GM18498 (cell line): ENCODE data around the gene CAPN15.
"Not testable (repeated sequence)": the region's sequence is repeated elsewhere in the genome, so short reads cannot be mapped to it uniquely, and the experiment has no call there.

Experiments used
- ATAC-seq: cut with Tn5 transposase; IDR thresholded peaks from one replicate; pipeline ENCODE4 v1.9.1; 2021; ENCODE audit warnings: mild to moderate bottlenecking, moderate library complexity; ENCODE audit not compliant: unreplicated experiment

CAPN15 gene

GRCh38 chr16:527015-527903 lies at the start of gene CAPN15:
CAPN15 (plus strand) TSS chr16:527712; CDS start chr16:546839, 19,127 bp downstream.
- ATAC-seq = peak; percentile 71

- not testable (repeated sequence) for ATAC-seq
Observed at GRCh38 chr16:478287-478686, 49.2 kb upstream of the CAPN15 start.

GRCh38 chr16:482468-483185 lies 44.9 kb upstream of the CAPN15 start:
- ATAC-seq = no peak

GRCh38 chr16:483341-484075 lies 44.0 kb upstream of the CAPN15 start:
- ATAC-seq = no peak

GRCh38 chr16:489606-490005 lies 37.9 kb upstream of the CAPN15 start:
- ATAC-seq = no peak

GRCh38 chr16:490768-491167 lies 36.7 kb upstream of the CAPN15 start:
- ATAC-seq = no peak

- no peak for ATAC-seq
Observed at GRCh38 chr16:491220-491919, 36.1 kb upstream of the CAPN15 start.

GRCh38 chr16:492211-492875 lies 35.2 kb upstream of the CAPN15 start:
- no peak for ATAC-seq

- not testable (repeated sequence) for ATAC-seq
Observed at GRCh38 chr16:494676-495075, 32.8 kb upstream of the CAPN15 start.

GRCh38 chr16:495127-495748 lies 32.3 kb upstream of the CAPN15 start:
- no peak for ATAC-seq

- no peak for ATAC-seq
Observed at GRCh38 chr16:496097-496886, 31.2 kb upstream of the CAPN15 start.

GRCh38 chr16:497258-497657 lies 30.3 kb upstream of the CAPN15 start:
- no peak for ATAC-seq

- ATAC-seq = no peak
Observed at GRCh38 chr16:499924-500323, 27.6 kb upstream of the CAPN15 start.

GRCh38 chr16:500709-501108 lies 26.8 kb upstream of the CAPN15 start:
- ATAC-seq = no peak

GRCh38 chr16:502179-502943 lies 25.2 kb upstream of the CAPN15 start:
- ATAC-seq = no peak

GRCh38 chr16:503150-504071 lies 24.1 kb upstream of the CAPN15 start:
- ATAC-seq = no peak
